ENCODE data around the gene CIPC. TPM values are rescaled to one million over a fixed set of nuclear protein-coding genes. Genes with fewer than 3 reads are reported as not detected.

Gene CIPC
- polyA plus RNA-seq, 6 donors from 2014 or later: 7.8 to 16.3 (median 12.7) TPM

Other genes starting within 250 kb of the CIPC start
- gene IRF2BPL, start 69.5 kb upstream of the CIPC start, polyA plus RNA-seq (ENCODE audit: low read depth in 6 of 6): 1 to 10 TPM; 1.7 to 4.6 (median 3.2) TPM
- not detected for gene ZDHHC22, start 43.5 kb downstream of the CIPC start, polyA plus RNA-seq (ENCODE audit: low read depth in 6 of 6)
- gene TMEM63C, start 83.5 kb downstream of the CIPC start, polyA plus RNA-seq (ENCODE audit: low read depth in 6 of 6): under 1 TPM in 1 of 6 donors, not detected in 5; 0.44 TPM
- gene NGB, start 172.9 kb downstream of the CIPC start, polyA plus RNA-seq (ENCODE audit: low read depth in 6 of 6): not detected
- 1 to 10 TPM in 5 of 6 donors, under 1 TPM in 1; 0.94 to 4.1 (median 3.0) TPM for gene POMT2, start 222.6 kb downstream of the CIPC start, polyA plus RNA-seq (ENCODE audit: low read depth in 6 of 6)
- 10 to 100 TPM; 11.4 to 30.9 (median 17.9) TPM for gene GSTZ1, start 222.8 kb downstream of the CIPC start, polyA plus RNA-seq (ENCODE audit: low read depth in 6 of 6)

All from naive B cell (primary cell).